Stimulated activated CD8-positive, alpha-beta memory T cell treated with anti-CD3 and anti-CD28 coated beads, Interleukin-4, amount 100 ng/mL, for 24 hours (primary cell): ENCODE data around the gene OCRL.

Experiments
- DNase-seq: peaks from one replicate; pipeline ENCODE4 v3.0.0-alpha.2; 2020; ENCODE audit warnings: low read depth

Gene OCRL

DNA sequence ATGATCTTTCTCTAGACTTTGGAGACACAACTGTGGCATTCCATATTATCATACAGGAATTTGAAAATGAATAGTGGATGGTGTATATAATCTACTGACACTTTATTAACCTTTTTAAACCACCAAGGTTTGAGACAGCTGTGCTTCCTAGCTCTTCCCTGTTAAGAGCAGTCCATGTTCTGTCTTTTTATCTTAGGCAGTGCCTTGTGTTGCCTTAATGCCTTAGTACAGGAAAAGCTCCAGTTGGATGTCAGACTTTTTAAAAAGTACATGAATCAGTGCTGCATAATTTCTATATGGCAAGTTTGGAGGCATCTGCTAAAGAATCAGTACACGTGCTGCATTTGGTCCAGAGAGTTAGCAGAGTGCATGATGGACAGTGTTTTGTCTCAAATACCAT is 45.1 kb downstream of the OCRL start:
- DNase-seq: no peak

DNA sequence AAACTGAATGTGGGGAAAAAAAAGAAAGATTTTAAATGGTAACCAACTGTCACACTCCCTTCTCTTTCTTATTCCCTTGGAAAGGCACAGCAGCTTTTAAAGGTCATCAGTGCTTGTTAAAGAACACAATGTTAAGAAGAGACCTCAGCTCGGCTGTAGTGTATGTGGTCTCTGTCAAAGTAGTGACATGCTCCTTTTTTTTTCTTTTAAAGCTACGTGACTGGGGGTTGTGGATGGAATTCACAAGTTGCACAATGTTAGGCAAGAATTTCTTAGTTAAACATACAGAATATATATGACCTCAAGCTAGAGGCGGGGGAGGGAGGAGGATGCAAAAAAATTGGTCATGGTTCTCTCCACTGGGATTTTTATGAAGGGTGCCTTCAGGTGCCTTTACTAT is 45.6 kb downstream of the OCRL start:
- no peak for DNase-seq

DNA sequence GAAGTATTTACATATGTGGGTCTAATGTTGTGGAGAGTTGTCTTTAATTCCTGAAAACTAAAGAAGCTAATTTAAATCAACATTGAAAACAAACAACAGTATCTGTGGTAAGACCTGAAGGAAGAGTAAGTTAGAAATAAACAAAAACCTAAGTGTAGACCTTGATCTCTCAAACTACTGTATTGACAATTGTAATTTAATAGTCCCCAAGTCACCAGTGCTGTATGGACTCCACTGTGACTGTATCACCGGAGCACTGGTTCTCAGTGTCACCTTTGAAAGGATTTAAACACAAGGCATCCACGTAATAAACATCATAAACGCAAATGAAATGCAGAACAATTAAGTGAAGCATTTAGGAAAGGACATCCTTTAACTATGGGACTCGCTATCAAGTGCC is 46.4 kb downstream of the OCRL start:
- DNase-seq: no peak

DNA sequence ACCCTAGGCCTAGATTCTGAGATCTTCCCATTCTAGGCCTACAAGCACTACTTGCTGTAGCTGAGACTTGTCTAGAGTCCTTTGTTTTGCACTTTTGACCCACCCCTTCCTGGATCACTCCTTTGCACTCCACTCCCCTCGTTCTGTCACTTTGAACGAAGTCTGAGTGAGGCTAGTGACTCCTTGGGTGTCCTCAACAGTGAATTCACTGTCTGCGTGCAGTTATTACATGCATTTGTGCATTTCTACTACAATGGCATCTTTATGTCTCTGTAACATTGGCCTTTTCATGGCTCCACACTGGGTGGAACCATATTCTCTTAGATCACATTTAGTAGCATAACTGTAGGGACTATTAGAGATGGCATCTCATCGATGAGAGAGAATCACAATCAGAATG is 50.5 kb downstream of the OCRL start:
- no peak for DNase-seq

DNA sequence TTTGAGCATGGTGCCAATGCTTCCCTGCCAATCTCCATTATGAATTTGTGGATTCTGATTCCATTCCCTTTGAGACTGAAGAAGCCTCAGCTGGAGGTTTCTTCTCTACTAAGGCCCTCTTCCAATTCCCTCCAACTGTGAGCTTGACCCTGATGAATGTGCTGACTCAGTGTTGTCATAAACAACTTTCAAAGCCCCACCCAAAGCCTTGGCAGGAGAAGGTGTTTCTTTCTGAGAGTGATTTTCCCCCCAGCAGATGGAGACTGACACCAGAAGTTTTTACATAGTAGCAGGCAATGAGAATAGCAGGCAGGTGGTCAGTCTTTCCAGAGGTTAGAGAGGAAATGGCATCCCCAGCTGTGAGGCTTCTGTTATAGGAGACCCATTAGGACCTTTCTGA is 53.1 kb downstream of the OCRL start:
- no peak for DNase-seq

DNA sequence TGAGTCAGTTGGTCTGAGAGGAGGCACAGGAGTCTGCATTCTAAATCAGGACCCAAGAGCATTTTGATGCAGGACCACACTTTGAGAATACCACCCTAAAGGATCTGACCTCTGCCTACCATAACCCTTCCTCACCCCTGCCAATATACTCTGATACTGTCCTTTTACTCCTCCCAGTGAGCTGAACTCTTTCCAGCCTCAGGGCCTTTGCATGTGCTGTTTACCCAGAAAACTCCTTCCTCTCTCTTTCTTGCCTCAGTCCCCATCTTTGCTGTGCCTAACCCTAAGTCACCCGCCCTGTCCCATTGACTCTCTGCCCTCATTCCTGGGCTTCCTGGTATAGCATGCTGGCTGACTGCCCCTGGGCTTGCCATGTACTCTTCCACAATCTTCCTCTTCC is 54.7 kb downstream of the OCRL start:
- no peak for DNase-seq

DNA sequence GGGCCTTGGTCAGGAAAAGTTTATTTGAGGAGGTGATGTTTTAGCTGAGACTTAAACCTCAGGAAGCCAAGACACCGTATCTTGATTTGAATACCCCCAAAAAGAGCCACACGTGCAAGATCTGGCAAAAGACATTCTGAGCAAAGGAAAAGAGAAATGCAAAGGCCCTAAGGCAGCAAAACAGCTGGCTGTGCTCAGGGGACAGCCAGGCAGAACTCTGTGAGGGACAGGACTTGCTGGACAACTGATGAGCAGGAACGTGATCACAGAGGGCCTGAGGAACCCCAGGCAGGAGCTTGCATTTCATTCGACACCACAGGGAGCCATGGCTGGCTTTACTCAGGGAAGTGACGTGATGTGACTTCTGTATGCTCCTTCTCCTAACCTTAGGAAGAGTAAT is 56.0 kb downstream of the OCRL start:
- DNase-seq: no peak

DNA sequence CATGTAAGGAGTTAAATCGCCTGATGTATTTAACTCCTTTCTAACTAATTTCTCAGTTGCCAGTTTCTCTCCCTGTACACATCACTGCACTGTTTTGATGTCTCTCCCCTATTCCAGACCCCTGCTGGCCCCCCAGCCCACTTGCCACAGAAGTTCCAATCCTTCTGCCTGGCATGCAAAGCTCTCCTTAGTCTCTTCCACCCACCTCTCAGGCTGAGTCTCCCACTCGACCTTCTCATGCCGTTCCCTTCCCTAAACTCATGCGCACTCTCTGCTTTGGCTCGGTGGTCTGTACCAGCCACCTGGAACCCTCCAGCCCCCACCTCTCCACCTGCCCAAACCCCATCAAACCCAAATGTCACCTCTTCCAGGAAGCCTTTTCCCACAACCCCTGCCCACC is 57.8 kb downstream of the OCRL start:
- no peak for DNase-seq

DNA sequence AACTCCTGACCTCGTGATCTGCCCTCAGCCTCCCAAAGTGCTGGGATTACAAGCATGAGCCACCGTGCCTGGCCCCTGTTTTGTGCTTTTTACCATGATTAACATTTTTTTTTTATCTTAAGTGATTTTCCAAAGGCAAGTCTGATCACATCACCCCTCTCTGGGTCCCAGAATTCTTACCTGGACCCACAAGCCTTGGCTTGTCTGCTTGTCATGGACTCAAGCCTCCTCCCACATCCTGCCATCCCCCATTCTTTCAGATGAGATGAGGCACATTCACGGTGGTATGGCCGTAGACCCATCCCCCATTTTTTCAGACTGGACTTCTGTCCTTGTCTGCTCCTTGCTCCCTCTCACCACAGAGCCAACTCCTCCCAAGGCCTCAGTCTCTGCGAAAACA is 59.4 kb downstream of the OCRL start:
- no peak for DNase-seq

DNA sequence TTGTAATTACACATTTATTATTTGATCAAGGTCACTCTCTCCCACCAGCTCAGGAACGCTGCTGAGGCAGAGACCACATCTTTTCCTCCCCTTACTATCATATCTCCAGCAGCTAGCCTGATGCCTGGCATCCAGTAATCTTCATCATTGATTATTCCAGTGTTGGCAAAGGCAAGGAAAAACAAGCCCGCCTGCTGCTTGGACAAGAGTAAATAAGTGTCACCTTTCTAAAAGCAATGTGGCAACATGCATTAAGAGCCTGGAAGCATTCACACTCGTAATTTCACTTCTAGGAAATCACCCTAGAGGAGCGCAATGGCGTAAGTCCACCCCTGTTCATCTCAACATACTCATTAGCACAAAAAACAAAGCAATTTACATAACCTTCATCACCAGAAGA is 59.9 kb downstream of the OCRL start:
- no peak for DNase-seq

DNA sequence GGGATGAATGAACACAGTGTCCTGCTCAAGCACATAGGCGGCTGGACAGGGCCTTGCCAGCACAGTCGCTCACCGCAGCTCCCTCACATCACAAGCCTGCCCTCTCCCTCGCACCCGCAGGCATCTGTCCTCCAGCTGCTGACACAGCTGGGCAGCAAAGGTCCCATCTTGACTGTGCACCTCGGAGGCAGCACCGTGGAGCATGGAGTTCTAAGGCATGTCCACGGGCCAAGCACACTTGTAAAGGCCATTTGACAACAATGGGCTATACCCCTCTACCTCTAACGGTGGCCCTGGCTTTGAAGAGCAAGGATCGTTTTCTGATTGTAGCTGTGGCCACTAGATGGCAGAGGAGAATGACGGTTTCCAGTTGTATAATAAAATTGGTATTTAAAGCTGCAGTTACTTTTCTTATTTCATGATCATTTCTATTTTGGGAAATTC is 60.9 kb downstream of the OCRL start:
- no peak for DNase-seq

DNA sequence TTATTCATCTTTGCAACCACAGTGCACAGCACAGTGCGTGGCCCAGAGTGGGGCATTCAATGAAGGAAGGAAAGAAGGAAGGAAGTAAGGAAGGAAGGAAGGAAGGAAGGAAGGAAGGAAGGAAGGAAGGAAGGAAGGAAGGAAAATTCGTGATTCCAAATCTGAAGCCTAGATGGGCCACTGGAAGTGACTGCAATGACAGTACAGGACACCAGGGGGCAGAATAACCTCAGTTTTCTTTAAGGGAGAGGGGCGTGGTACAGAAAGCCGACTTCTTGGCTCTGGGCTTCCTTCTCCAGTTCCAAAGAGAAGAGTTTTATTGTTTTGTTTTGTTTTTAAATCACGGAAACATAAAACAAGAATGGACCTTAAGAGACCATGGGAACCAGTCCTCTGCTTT is 66.9 kb downstream of the OCRL start:
- DNase-seq: peak; percentile 42

DNA sequence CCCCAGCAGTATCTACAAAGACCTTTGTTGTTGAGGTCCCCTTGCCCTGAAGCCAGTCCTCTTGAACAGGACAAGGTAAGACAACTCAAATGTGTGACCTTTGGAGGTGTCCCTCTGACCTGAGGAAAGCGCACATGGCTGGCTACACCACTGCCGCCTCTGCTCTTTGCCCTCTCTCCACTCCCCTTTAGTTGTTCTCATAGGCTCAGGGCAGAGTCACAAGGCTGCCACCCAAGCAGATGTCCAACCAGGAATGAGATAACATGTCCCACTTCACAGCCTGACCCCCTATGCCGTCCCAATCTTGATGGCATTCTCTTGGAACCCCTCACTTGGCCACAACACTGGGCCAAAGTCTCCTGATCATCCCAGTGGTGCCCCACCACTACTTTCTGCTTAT is 68.4 kb downstream of the OCRL start:
- no peak for DNase-seq

DNA sequence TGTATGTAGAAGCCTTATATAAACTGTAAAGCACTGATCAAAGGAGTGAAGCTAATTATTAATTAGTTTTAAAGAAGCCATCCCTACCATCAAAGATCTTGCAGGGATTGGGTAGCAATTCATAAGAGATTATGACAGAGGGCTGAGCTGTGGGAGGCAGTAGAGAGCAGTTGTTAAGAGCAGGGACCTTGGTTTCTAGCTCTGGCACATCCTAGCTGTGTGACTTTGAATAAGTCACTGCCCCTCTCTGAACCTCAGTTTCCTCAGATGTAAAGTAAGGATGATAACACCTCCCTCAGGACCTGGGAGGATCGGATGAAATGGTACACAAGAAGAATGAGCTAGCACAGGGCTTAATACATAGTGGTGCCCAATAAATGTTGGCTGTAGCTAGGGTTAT is 69.3 kb downstream of the OCRL start:
- DNase-seq: no peak

DNA sequence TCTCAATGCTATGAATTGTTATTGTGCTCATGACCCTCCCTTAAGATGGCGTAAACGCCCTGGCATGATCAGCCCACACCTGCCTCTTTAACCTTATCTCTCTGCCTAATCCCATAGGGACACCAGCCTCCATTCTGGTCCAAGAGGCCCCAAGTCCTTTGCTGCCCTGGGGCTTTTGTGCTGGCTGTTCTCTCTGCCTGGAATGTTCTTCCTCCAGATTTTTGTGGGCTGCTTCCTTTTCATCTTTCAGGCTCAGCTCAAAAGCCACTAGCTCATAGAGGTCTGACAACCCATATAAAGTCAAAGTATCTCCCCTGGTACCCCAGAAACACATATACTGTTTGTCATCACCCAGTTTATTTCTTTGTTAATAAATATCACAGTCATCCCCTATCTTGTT is 72.3 kb downstream of the OCRL start:
- DNase-seq: no peak

DNA sequence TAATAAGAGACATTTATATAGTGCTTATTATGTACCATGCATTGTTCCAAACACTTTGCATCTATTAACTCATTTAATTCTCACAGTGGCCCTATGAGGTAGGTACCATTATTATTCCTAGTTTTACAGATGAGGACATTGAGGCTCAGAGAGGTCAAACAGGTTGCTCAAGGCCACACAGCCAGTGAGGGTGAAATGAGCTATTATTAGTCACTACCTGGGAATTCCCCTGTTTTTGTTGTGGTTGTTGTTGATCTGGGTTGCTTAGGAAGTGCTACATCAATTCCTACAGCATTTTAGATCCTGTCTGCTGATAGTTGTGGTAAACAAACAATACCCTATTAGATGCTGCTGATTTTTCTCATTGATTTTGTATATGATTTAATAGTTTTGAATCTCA is 73.5 kb downstream of the OCRL start:
- no peak for DNase-seq

DNA sequence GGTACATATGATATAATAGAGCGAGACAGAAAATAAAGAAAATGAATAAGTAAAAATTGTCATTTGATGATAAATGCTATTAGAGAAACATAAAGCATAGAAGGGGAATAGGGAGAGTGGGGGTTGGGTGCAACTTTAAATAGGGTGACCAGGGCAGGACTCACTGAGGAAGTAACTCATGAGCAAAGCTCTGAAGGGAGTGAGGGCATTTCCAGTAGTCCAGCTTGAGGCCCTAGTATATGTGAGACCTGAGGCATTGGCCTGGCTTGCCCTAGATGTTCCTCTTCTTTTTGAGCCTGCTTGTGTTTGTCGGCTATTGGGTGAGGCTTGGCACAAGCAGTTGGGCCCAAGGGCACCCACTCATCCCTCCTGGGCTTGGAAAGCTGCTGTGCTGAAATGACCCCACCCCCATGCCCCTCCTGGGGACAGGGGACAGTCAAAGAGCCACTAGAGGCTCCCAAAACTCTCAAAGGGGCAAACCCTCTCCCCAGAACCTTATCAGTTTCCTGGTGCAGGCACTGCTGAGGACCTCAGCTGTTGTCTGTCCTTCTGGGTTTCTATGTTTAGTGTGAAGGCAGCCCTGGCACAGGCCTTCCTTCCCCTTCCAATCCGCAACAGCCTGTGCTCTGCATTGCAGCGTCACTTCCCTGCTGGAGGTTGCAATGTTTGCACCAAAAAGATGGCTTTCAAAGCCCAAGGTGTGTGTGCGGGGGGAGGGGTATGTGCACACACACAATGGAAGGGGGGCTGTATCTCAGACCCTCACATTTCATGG is 74.6 kb downstream of the OCRL start:
- DNase-seq: no peak

DNA sequence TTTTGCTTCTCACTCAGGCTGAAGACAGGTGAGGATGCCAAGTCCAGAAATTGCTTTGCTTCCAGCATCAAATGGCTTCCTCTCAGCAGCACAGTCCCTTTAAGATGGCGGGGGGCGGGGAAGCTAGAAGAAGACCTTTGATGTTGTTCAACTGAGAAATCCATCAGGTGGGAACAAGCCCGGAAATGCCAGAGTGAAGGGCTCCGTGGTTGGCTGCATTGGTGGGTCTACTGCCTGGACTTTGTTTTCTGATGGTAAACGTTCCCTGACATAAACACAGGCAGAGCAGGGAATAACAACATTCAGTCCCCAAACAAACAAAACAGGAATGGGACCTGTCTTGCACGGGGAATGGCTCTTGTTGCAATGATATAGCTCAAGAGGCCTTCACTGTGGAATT is 77.4 kb downstream of the OCRL start:
- DNase-seq: no peak

DNA sequence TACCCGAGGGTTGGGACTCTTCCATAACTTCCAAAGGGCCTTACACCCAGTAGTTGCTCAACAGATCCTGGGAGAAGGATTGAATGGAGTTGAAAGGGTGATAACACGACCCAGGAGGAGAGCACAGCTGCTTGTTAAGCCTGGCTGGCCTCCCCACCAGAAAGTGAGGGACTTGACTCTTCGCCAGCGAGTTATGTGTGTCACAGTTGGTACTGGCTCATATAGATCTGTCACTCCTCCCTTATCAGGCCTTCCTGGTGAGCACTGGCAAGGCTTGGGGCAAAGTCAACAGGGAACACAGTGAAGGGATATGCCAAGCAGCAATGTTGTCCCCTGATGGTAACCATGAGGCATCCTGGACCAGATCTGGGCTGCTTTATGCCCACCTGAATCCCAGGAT is 78.9 kb downstream of the OCRL start:
- no peak for DNase-seq

DNA sequence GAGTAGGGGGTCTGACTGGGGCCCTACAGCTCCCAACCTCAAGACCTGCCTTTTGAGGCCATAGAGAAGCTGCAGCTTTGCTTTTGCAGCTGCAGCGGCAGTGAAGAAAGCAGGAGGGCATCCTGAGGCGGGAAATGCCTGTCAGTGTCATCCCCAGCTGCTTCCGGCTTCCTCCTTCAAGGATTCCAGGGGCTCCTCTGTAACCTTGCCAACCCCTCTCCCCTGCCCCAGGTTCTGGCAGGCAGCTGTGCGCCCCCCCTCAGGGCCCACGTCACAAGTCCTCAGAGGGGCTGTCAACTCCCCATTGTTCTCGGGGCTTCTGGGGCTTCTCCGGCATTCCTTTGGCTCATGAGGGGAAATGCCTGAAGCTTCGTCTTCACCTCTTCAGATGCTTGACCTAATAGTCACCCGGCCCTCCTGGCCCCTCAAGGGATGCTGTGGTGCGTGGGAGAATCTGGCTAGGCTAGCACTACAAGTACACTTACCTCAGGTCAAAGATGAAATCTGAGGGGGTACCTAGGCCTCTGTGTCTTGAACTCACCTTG is 82.8 kb downstream of the OCRL start:
- DNase-seq: no peak

DNA sequence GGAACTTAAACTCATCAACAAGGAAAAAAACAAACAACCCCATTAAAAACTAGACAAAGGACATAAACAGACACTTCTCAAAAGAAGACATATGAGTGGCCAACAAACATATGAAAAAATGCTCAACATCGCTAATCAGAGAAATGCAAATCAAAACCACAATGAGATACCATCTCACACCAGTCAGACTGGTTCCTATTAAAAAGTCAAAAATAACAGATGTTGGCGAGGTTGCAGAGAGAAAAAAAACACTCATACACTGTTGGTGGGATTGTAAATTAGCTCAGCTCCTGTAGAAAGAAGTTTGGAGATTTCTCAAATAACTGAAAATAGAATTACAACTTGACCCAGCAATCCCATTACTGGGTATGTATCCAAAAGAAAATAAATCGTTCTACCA is 86.0 kb downstream of the OCRL start:
- no peak for DNase-seq

DNA sequence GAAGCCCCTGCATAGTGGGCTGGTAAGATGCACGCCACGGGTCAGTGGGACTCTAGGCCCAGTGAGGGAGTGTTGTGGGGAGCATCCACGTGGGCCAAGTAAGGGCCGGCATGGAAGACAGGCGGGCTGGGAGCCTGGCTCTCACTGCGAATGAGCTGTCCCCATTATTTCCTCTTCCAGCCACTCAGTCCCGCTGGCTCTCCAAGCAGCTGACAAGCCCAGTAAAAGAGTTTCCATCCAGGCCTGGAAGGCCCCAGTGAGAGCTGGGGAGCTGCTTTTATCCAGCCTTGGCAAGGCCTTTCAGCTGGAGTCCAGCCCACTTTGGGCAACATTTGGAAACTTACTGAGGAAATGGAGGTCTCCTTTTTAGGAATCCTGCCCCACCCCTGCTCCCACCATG is 89.8 kb downstream of the OCRL start:
- DNase-seq: no peak

DNA sequence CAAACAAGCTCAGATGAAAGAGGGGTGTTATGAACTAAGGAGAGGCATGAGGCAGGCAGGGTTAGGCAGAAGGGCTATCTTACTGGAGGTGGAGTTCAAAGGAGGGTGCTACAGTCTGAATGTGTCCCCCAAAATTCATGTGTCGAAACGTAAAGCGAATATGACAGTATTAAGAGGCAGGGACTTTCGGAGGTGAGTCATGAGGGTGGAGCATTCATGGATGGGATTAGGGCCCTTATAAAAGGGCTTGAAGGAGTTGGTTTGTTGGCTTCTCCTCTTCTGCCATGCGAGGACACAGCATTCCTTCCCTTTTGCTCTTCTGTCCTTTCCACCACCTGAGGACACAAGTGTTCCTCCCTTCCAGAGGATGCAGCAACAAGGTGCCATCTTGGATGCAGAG is 91.8 kb downstream of the OCRL start:
- DNase-seq: no peak

DNA sequence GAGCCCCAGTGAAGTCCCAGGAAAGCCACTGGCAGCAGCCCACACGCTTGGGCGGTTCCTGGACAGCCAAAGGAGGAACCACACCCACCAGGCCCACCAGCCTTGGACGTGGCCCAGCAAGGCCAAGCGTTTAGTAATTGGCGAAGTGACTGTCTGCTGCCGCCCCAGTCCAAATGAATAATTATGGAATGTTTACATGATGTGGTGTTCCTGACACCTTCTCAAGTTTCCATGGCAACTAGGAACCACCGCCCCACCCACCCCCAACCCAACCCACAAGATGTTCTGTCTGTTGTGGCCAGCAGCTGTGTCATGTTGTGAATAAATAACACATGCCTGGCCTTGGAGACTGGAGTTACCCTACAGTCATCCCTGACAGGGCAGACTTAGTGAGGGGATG is 92.4 kb downstream of the OCRL start:
- DNase-seq: no peak
